HG03039 (cell line): ENCODE measurements around the gene B4GALNT1.
"Not testable (repeated sequence)": the region's sequence is repeated elsewhere in the genome, so short reads cannot be mapped to it uniquely, and the experiment has no call there.

Experiments used
- ATAC-seq: cut with Tn5 transposase; IDR thresholded peaks from one replicate; pipeline ENCODE4 v1.9.1; 2021; ENCODE audit warnings: mild to moderate bottlenecking, moderate library complexity; ENCODE audit not compliant: unreplicated experiment

B4GALNT1 gene

DNA sequence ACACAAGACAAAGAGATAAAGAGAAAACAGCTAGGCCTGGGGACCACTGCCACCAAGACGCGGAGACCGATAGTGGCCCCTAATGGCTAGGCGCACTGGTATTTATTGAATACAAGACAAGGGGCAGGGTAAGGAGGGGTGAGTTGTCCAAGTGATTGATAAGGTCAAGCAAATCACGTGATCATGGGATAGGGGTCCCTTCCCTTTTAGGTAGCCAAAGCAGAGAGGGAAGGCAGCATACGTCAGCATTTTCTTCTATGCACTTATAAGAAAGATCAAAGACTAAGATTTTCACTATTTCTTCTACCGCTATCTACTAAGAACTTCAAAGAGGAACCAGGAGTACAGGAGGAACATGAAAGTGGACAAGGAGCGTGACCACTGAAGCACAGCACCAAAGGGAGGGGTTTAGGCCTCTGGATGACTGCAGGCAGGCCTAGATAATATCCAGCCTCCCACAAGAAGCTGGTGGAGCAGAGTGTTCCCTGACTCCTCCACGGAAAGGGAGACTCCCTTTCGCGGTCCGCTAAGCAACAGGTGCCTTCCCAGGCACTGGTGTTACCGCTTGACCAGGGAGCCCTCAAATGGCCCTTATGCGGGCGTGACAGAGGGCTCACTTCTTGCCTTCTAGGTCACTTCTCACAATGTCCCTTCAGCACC, 43.9 kb downstream of the B4GALNT1 start:
- not testable (repeated sequence) for ATAC-seq

- ATAC-seq: no peak
These were observed 46.1 kb downstream of the B4GALNT1 start for GRCh38 chr12:57586832-57587429.

DNA sequence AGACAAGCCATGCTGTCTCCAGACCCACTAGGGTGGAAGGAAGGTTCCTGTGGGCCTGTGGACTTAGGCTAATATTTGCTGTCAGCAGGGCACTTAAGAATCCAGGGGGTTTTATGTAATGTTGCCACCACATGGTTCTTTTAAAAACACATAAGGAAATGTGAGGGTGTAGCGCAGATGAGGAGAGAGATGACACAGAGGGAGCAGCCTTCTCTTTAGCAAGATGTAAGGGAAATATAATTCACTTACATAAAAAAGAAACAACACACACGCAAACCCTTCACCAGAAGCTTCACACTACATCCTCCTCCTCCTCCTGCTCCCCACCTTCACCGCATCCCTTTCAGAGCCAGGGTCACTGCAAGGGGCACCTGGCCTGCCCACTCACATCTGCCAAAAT, 46.9 kb downstream of the B4GALNT1 start:
- no peak for ATAC-seq

- no peak for ATAC-seq
These were observed 47.8 kb downstream of the B4GALNT1 start for GRCh38 chr12:57585156-57585555.

DNA sequence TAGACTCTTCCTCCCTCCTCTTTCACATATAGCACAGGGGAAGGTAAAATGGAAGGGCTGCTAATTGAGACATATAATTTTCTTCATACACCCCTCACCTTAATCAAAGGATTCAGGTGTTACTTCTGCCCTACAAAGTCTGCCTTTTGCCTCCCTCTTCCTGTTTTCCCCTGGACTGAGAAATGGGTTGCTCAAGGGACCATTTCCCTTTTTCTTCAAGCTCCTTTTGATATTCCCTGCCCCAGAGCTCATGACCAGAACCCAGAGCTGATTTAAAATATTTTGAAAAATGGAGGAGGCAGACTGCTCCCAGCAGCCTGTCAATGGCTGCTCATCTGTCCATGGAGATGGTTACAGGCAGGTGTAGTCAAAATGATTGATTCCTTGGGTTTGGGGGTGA, 48.3 kb downstream of the B4GALNT1 start:
- ATAC-seq: no peak

DNA sequence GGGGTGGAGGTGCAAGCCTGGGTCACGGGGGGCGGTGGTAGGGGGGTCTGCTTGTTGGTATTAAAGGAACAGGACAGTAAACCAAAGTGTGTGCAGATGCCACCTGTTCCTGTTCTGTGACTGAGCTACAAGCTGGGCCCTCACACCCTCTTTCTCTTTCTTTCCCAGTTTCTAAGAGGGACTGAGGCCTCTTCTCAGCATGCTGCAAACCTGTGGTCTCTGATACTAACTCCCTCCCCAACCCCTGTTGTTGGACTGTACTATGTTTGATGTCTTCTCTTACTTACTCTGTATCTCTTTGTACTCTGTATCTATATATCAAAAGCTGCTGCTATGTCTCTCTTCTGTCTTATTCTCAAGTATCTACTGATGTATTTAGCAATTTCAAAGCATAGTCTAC, 49.0 kb downstream of the B4GALNT1 start:
- no peak for ATAC-seq

GRCh38 chr12:57583008-57583831, 49.8 kb downstream of the B4GALNT1 start:
- no peak for ATAC-seq

- no peak for ATAC-seq
These were observed 50.6 kb downstream of the B4GALNT1 start for GRCh38 chr12:57582440-57582839.

DNA sequence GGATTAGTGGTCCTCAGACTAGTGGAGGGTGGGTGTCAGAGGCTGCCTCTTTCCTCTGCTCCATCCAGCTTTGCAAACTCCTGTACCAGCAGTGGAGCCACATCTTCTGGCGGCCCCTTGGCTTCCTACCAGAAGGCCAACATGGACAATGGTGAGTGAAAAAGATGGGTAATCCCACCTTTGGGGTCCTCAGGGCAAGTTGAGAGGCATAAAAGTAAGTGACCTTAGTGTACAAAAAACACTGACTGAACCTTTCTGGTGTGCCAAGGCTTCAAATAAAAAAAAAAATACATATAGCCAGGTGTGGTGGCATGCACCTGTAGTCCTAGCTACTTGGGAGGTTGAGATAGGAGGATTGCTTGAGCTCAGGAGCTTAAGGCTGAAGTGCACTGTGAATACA, 51.2 kb downstream of the B4GALNT1 start:
- ATAC-seq: no peak

DNA sequence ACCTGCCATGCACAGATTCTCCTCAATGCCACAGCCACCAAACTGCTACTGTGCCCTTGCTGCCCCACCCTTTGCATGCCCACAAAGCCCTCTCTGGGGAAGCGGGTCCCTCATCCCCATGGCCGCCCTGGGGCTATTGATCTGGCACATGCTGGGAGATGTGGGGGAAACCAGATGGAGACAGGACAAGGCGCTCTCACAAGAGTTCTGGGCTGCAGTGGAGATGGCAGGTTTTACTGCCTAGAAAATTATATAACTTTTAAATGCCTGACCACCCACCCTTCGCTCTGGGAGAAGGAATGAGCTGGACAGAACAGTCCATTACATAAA, 52.6 kb downstream of the B4GALNT1 start:
- ATAC-seq: no peak

- no peak for ATAC-seq
These were observed 53.1 kb downstream of the B4GALNT1 start for GRCh38 chr12:57579677-57580465.

DNA sequence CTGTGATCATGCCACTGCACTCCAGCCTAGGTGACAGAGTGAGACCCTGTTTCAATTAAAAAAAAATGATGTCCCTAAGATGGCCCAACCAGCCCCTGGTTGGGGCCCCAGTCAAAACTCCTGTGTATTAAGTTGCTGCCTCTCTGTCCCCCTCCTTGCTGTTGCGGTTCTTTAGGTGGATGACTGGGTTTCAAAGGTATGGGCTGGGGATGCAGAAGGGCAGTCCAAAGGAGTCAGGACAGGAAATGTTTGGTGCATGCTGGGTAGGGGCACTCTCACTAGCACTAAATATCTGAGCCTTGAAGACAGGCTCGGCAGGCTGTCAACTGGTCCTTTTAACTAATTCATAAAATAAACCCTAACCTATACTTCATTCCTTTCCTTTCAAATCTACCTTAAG, 54.0 kb downstream of the B4GALNT1 start:
- no peak for ATAC-seq

DNA sequence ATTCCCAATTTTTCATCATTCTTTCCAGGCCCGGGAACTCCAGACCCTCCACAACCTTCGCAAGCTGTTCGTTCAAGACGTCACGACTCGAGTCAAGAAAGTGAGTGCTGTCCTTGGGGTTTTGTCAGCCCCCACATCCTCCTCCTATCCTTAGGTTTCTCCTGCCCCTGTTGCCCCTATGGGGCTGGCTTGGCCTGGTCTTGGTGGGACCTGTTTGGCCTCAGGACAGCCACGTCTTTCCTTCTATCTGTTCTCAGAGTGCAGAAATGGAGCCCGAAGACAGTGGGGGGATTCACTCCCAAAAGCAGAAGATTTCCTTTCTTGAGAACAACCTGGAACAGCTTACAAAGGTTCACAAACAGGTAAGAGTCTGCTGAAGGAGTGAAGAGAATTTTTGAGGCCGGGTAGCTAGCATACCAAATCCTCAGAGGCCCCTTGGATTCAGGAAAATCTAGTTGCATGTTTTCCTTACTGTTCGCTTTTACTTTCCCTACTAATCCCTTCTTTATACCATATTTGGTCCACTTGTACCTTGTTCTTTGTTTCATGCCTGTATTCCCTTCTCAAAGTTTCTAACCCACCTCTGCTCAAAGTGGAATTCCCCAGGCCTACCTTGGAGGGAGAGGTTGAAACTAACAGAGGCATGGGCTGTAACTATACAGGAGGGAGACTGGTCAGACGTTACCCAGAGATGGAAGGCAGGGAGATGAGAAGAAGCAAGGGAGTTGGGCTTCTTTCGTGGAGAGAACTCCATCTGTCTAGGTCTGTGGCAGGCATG, 54.8 kb downstream of the B4GALNT1 start:
- ATAC-seq: no peak

GRCh38 chr12:57576613-57577160, 56.3 kb downstream of the B4GALNT1 start:
- ATAC-seq: no peak
